ENCODE measurements around the gene P2RX7. TPM values are rescaled to one million over a fixed set of nuclear protein-coding genes. Genes with fewer than 3 reads are reported as not detected.

P2RX7 gene
- total and polyA plus RNA-seq, 9 of the 15 experiments (the other 6 are each of a cell fraction or from before 2014, with no cell fraction given), result 0.04 to 0.65 (median 0.30) TPM

DNA sequence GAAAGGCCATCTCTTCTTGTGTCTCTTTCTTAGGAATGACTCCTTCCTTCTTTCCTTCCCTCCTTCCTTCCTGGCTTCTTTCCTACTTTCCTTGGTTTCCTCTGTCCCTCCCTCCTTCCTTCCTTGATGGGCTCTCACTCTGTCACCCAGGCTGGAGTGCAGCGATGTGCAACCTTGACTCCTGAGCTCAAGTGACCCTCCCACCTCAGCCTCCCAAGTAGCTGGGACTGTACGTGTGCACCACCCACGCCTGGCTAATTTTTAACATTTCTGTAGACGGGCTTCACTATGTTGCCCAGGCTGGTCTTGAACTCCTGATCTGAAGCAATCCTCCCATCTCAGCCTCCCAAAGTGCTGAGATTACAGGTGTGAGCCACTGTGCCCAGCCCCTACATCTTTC, 10.9 kb upstream of the P2RX7 start:
- Histone ChIP-seq H3K9me3 (replicated peaks; ENCODE audit: control insufficient read depth, insufficient read depth, low read depth, low read length) (no peaks in the 10 kb centered on the region), H3K4me2 (ENCODE audit: insufficient read depth, low read length) (no peak overlapping the region), H3K9ac (ENCODE audit: insufficient read depth in 1 of 2, low read depth in 2 of 2, low read length in 2 of 2) (no peak overlapping the region), H3K79me2 (ENCODE audit: control insufficient read depth, insufficient read depth, low read length) (no peaks in the 10 kb centered on the region), H4K20me1 (replicated peaks; ENCODE audit: control insufficient read depth, insufficient read depth, low read length) (no peaks in the 10 kb centered on the region), H3K4me1 (replicated peaks in 1 of 2; ENCODE audit: control insufficient read depth in 2 of 2, insufficient read depth in 2 of 2, low read length in 2 of 2) (peaks cover 0 to 8% of the 10 kb centered on the region in 2 experiments; a peak in 2 of 5 replicates), H3K27ac (ENCODE audit: extremely low read depth, low read depth, low read length) (no peak overlapping the region), H3K36me3 (ENCODE audit: control insufficient read depth, insufficient read depth, low read length) (no peaks in the 10 kb centered on the region), H2AFZ (ENCODE audit: low read depth, low read length) (no peak overlapping the region), H3K27me3 (ENCODE audit: control insufficient read depth in 2 of 2, insufficient read depth in 2 of 2, low read length in 2 of 2) (no peaks in the 10 kb centered on the region), H3K9me1 (ENCODE audit: control insufficient read depth, insufficient read depth, low read length) (no peaks in the 10 kb centered on the region), H3K4me3 (no peak overlapping the region)
- in situ Hi-C loops (cut with MboI), result no loop called here
- ATAC-seq, result no peak
- 39% methylated on average over 4 of the region's 4 CpGs for WGBS (ENCODE audit: insufficient coverage, low coverage, missing lambda C conversion rate)
- intact Hi-C loops (cut with micrococcal nuclease), result no loop called here
- no peak for DNase-seq (ENCODE audit: extremely low read depth in 1 of 4, low spot score in 3 of 4)
- no peak for FAIRE-seq
- CTCF ChIA-PET (ENCODE audit: low intra/inter-chr PET ratio), result no interaction called here
- no TSS peak for BruUV-seq (replicated peaks)
- TF ChIP-seq SUPT5H (IDR thresholded peaks at IDR 0.05), result no peak
- TF ChIP-seq ZNF436 (CRISPR knock-in tag; IDR thresholded peaks at IDR 0.05), result no peak
- no peak for TF ChIP-seq ZFP30 (CRISPR knock-in tag; IDR thresholded peaks at IDR 0.05; ENCODE audit: borderline replicate concordance)
- TF ChIP-seq PCBP1 (IDR thresholded peaks at IDR 0.05; ENCODE audit: low read depth, low read length, poor library complexity, severe bottlenecking), result no peak
- no peak for TF ChIP-seq NR1H2 (CRISPR knock-in tag; IDR thresholded peaks at IDR 0.05)
- no peak for TF ChIP-seq ZNF696 (CRISPR knock-in tag; conservative IDR thresholded peaks at IDR 0.05)
- TF ChIP-seq ZFPM2 (CRISPR knock-in tag; IDR thresholded peaks at IDR 0.05), result no peak
- no peak for TF ChIP-seq JUNB (CRISPR knock-in tag; conservative IDR thresholded peaks at IDR 0.05)
- TF ChIP-seq ZNF583 (CRISPR knock-in tag; IDR thresholded peaks at IDR 0.05), result no peak
- no peak for TF ChIP-seq ZNF24 (IDR thresholded peaks at IDR 0.05)
- no peak for TF ChIP-seq TAL1 (IDR thresholded peaks at IDR 0.05)
- TF ChIP-seq SMAD1 (IDR thresholded peaks at IDR 0.05; ENCODE audit: low read depth, low read length, partially characterized antibody), result no peak
- TF ChIP-seq HES1 (IDR thresholded peaks at IDR 0.05; ENCODE audit: low read depth), result no peak
- no peak for TF ChIP-seq ZSCAN32 (CRISPR knock-in tag; IDR thresholded peaks at IDR 0.05)
- no peak for TF ChIP-seq TBL1XR1 (IDR thresholded peaks at IDR 0.05; ENCODE audit: low read length in 2 of 2)
- TF ChIP-seq FOXO4 (CRISPR knock-in tag; IDR thresholded peaks at IDR 0.05), result no peak
- no peak for TF ChIP-seq GTF2F1 (IDR thresholded peaks at IDR 0.05; ENCODE audit: low read depth, low read length)
- TF ChIP-seq E2F3 (CRISPR knock-in tag; IDR thresholded peaks at IDR 0.05), result no peak
- TF ChIP-seq CUX1 (CRISPR knock-in tag; IDR thresholded peaks at IDR 0.05), result no peak
- TF ChIP-seq NELFE (IDR thresholded peaks at IDR 0.05; ENCODE audit: insufficient read depth, insufficient read length), result no peak
- POLR2A ChIA-PET, result interaction anchor here (0.7 kb wide), 1 partner anchor 831 kb away, joined by 3 read pairs; no protein-coding TSS in a partner anchor
